C4-2B (cell line): Measurements from ENCODE around the gene SLC40A1.

Experiments
- CTCF ChIP-seq: fragments of 450-650 bp; conservative IDR thresholded peaks from 2 replicates; pipeline ENCODE4 v1.5.1; 2017; ENCODE audit warnings: mild to moderate bottlenecking
- ZFX ChIP-seq: fragments of 450-650 bp; IDR thresholded peaks from 2 replicates; pipeline ENCODE4 v1.6.1; 2017

GRCh38 chr2:189609853-189610252 is 29.3 kb upstream of the SLC40A1 start:
- no peak for TF ChIP-seq CTCF
- no peak for TF ChIP-seq ZFX
